Activated naive CD4-positive, alpha-beta T cell treated with anti-CD3 and anti-CD28 coated beads, Interleukin-2, amount 50 U/mL, for 16 hours (primary cell): ENCODE results near the gene S100A5.

Experiments
- DNase-seq: peaks from one replicate; pipeline ENCODE4 v3.0.0-alpha.2; 2020

S100A5 gene

GRCh38 chr1:153546796-153547559, 6.2 kb upstream of the S100A5 start:
- no peak for DNase-seq

DNA sequence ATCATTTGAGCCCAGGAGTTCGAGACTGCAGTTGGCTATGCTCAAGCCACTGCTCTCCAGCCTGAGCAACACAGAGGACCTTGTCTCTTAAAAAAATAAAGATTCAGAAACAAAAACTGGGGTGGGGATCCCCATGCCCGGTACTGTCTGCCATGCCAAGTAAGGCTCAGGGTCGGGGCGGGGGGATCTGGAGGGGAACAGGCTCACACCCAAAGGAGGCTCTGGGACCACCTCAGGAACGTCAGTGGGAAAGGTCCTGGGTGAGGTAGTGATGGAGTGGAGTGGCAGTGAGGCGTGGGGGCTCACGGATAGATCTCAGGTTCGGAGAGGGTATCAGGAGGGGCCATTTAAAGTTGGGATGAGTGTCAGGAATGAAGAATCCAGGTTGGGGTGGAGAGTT, 5.6 kb upstream of the S100A5 start:
- DNase-seq: no peak

DNA sequence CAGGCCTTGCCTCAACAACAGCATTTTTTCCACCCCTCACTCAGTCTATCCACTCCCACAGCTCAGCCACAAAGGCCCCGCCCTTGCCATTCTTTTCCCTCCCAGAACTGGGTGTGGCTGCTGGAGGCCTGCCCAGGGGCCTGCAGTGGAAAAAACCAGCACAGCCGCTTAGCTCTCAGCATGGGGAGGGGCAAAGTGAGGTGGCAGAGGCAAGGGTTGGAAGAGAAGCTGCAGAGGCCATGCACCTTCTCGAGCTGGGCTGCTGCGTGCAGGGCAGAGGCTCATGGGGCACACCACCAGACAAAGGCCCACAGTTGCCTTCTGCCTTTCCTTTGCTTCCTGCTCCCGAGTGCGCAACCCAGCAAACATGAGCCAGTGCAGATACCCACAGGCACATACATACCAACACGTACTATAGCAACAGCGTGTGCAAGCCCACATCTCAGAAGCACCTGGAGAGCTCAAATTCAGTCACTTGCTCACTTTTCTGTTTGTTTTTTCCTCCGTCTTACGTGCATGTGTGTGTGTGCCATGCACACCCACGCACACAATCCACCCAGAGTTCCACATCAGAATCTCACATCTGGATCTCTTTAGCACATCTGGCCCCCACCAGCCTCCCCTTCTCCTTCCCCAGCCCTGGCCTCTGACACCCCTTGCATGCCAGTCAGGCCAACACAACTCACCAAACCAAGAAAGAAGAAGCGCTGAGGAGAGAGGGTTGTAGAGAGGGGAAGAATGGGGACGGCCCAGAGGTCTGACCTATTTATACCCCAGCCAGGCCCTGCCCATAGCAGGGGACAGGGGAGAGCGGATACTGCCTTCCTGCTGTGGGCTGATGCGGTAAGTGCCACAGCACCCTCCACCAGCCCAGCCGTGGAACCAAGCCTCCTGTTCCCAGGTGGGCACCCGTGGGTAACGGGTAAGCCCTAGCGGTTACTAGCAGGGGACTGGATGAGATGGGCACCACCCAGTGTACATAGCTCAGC, 4.6 kb upstream of the S100A5 start, which contains the start of gene S100A4:
S100A4 (minus strand) TSS at position 740 of the 989 bp plus-strand sequence. CDS start 1,012 bp downstream, outside the sequence.
- peak; percentile 92 for DNase-seq

- no peak for DNase-seq
Observed at GRCh38 chr1:153544453-153545066, 3.8 kb upstream of the S100A5 start.

- DNase-seq: no peak
Observed at GRCh38 chr1:153543736-153544135, 3.0 kb upstream of the S100A5 start.

DNA sequence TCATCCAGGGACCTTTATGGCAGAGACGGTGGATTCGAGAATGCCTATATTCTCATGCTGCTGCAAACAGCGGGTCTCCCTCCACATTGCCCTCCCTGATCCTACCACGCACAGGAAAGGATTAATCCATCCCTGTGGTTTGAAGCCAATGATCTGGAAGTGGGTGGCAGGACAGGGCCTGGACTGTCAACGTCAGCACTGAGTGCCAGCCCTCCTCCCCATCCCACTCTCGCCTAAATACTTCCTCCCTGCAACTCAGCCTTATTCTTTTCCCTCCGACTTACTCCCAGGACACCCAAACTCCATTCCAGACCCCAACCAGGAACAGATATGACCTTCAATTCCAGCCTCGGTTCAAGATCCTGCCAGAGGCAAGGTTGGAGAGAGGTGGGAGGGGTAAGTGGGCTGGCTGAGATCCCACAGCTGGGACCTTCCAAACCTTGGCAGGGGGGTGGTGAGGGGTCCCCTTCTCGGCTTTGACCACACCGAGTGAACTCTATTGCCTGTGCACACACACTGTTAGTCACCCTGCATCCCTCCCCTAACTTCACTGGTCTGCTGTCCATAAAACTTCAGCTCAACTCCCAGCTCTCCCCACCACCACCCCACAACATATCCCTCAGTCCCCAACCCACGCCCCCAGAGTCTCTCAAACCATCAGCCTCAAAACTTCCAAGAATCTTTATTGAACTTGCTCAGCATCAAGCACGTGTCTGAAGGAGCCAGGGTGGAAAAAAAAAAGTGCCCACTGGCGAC, 2.4 kb upstream of the S100A5 start:
- no peak for DNase-seq

- no peak for DNase-seq
Observed at GRCh38 chr1:153541641-153542590, 1.2 kb upstream of the S100A5 start.

DNA sequence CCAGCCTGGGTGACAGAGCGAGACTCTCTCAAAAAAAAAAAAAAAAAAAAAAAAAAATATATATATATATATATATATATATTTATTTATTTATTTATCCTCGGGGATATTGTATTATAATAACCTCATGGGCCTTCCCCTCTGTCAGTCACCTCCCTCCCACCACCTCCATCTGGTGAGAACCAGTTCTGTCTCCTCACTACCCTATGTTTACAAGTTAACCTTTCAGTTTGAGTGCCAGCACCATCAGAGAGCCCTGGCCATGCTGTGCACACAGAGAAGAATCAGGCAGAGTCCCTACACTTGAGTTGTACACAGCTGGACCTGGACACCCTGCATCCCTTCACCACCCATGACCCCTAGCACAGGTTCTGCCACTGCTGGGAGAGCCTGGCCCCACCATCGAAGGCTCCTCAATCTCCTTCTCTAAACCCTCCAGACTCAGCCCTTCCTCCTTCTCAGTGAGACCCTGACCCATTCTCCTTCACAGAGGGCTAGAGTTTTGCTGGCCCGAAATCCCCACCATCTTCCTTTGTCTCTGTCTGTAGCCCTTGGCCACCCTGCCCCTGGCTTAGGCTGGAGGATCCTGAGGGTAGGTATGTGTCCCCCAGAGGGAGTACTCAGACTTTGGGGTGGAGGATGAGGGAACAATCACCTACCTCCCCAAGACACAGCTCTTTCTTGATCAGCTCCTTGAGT, 1.2 kb downstream of the S100A5 start:
- DNase-seq: no peak

GRCh38 chr1:153538315-153538821, 2.4 kb downstream of the S100A5 start:
- DNase-seq: no peak

DNA sequence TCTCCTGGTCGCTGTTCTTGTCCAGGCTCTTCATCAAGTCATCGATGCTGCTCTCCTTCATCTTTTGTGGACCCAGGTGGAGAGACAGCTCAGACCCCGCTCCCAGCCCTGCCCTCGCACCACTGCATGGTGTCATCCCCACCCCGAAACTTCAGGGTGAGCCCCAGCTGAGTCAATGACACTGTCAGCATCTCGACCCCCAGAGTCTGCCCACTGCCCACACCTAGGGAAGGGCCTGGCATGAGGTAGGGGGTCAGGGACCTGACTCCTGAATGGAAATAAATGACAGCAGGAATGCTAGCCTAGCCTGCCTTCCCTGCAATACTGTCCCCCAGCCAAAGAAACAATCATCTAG, 3.4 kb downstream of the S100A5 start:
- DNase-seq: no peak

- DNase-seq: no peak
Observed at GRCh38 chr1:153536671-153537375, 3.9 kb downstream of the S100A5 start.

- DNase-seq: peak; percentile 80
Observed at GRCh38 chr1:153536012-153536670, 4.6 kb downstream of the S100A5 start.

DNA sequence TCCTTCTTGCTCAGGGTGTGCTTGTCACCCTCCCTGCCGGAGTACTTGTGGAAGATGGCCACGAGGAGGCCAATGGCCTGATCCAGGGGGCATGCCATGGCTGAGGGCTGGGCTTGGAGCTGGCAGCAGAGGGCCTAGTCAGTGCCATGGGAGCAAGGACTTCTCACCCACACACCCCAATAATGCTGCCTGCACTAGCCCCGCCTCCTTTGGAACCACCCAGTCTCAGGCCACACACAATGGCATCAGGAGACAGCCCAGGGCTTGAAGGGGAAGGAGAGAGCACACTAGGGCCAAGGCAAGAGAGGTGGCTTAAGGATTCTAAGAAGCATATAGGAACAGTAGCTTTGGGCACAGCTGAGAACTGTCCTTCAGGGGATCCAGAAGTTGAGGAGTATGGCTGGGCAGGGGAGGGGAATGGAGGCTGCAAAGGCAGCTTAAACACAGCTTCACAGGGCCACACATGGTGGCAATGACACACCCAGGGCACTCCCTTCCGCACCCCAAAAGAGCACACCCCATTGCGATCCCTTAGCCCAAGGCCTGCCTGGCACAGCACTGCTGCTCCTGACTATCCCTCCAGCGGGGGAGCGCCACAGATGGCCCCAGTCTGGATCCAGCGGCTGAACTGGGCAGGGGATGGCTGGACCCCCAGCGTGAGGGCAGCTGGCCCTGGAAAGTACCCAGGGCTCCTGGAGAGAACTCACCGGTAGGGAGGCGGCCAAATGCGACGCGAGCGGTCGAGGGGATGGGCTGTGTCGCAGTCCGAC, 5.3 kb downstream of the S100A5 start, which contains the start of gene S100A6:
S100A6 (minus strand) TSS at position 750 of the 770 bp plus-strand sequence; CDS start at position 98, 652 bp downstream.
- no peak for DNase-seq

DNA sequence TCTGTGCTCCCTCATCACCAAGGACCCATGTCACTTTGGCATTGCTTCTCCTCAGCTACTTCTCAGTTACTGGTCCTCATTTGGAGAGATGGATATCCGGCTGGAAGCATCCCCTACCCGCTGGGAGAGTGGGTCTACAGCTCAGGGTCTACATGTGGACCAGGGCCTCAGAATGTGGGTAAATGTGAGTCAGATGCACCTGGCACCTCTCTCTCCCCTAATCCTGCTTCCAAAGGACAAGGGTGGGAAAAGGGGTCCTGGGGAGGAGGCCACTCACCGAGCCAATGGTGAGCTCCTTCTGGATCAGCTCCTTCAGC, 5.9 kb downstream of the S100A5 start:
- DNase-seq: no peak

DNA sequence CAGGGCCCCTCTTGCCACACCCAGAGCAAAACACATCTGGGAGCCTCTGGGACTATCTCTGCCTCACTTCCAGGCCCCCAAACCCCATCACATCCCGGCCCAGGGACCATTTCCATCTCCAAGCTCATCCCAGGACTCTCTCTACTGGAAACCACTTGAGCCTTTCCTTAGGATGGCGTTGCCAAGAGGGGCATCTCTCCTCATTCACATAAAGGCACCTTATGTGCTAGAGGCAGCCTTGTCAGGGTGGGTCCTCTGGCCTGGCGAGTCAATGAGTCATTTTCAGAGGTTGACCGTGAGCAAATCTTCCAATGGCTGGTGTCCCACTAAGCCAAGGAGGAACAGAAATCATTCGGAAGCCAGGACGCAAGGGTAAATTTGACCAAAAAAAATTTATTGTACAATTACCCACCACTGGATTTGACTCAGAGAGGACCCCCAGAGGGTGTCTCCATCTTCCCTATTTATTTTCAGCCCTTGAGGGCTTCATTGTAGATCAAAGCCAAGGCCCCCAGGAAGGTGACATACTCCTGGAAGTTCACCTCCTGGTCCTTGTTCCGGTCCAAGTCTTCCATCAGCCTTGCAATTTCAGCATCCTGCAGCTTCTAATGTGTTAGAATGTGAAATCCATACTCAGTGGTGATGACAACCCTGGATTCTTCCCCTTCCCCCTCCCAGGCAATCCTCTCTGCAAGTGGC, 6.4 kb downstream of the S100A5 start:
- DNase-seq: no peak

DNA sequence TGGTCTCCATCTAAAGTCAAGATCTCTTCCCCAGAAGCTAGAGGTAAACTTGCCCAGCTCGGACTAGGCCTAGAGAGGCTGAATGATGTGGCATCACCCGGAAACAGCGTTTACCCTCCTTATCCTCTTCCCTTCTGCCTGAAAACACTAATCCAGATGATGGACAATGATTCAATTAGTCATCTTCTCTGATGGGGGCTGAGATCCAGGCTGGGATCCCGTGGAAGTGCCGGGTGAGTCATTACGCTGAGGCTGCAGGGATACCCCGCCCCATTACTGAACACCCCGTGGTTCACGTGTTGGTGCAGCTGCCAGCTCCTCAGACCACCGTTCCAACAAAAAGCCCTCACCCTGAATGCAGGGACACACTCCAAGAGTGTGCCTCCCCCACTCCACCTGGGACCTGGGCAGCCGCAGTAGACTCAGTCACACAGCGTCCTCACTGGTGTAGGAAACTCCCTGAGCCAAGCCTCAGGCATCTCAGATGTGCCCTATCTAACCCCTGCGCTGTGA, 7.0 kb downstream of the S100A5 start:
- DNase-seq: no peak

DNA sequence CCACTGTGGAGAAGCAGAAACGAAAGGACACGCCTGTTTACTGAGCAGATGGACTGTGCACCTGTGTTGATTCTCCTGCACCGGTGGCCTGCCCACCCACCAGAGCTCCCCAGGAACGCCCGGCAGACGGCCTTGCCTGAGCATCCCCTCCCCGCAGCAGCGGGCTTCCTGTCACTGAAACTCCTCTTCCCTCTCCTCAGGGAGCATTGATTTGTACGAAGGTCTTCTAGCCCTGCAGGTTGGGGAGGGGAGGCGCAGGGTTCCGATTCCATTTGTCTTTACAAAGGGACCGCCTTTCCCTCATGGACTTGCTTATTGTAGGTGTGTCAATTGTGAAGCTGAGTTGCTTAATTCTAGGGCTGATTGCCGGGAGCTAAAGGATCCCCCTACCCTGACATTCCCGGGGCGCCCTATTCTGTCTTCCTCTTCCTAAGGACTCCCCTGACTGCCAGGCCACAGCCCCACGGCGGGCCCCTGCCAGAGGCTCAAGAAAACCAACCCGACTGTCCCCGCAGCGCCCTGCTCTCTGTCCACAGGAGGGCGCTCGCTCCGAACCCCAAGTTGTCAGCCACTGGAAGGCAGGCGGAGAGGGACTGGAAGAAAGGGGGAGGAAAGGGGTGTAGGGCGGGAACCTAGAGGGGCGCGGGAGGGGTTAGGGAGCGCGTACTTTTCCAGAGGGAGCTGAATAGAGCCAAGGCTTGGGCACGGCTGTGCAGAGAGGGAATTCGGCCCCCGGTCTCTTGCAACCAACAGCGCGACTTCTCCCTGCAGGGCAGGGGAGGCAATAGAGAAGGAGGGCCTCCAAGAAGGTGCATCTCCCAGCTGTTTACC, 7.8 kb downstream of the S100A5 start:
- peak; percentile 76 for DNase-seq
